CD1c-positive myeloid dendritic cell (primary cell): ENCODE results near the gene GDF10.

Experiments
- DNase-seq: peaks from one replicate; pipeline ENCODE4 v3.0.0-alpha.2; 2016; ENCODE audit errors: extremely low spot score

The GDF10 gene

DNA sequence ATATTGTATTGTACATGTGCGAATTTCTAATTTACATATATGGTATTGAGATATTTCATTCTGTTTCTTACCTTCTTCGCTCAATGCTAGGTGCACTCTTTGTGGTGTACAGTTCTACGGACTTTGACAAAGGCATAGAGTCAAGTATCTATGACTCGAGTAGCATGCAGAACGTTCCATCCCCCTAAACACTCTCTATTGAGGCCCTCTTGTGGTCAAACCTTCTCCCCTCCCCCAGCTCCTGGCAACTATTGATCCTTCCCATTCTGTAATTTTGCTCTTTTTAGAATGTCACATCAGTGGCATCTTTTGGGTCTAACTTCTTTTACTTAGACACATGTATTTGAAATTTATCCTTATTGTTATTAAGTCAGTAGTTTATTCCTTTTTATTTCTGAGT is 30.7 kb upstream of the GDF10 start:
- DNase-seq = no peak

GRCh38 chr10:47276071-47276470 is 23.9 kb upstream of the GDF10 start:
- DNase-seq = no peak

DNA sequence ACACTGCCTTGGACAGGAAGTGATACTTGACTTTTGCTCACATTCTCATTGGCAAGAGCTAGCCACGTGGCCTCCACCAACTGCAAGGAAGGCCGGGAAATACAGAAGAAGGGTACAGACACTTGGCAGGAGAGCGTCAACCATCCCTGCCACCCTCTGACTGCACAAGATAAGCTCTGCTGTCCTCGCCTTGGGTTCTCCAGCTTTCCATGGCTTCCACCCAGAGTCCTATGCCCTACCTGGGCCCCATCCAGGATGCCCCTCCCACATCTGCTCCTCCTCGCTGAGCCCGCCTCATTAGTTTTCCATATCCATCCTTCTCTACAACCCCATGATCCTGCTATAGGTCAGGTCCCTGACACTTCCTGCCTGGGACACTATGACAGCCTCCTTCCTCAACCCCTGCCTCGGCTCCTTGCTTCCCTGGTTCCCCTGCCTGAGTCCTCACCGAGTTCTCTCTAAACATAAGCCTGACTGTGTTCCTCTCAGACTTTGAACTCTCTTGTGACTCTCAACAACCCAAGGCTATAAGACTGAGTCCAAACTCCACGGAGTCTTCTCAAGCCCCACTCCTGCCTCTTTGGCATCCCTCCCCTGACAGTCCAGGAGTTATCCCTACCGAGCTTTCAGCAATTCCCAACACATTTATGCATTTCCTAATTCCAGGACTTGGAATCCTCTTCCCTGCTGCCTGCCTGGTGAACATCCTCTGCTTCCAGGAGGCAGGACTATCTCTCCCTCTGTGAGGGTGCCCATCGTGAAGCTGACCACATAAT is 23.2 kb upstream of the GDF10 start:
- DNase-seq = no peak

- DNase-seq = no peak
These were observed 22.4 kb upstream of the GDF10 start for GRCh38 chr10:47277352-47278151.

- DNase-seq = no peak
These were observed 21.9 kb upstream of the GDF10 start for GRCh38 chr10:47278152-47278473.

DNA sequence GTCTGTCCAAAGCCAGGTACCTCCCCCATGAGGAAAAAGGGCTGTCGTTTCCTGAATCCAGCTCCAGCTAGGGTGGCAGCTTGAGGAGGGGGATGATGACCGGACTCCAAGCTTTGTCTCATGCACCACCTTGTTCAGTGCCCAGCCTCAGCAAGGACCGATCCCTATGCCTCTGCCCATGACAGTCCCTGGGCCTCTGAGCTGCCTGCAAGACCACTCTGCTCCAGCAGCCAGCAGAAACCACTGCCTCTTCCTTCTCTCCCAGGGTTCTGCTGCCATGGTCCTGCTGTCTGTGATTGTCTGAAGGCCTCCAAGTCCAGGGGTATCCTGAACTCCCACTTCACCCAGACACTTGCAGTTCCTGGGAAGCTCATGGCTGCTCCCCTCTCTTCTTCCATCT is 21.3 kb upstream of the GDF10 start:
- DNase-seq = no peak

- DNase-seq = no peak
These were observed 20.7 kb upstream of the GDF10 start for GRCh38 chr10:47279276-47279675.

- DNase-seq = no peak
These were observed 17.9 kb upstream of the GDF10 start for GRCh38 chr10:47282005-47282656.

- DNase-seq = no peak
These were observed 17.4 kb upstream of the GDF10 start for GRCh38 chr10:47282657-47283018.

DNA sequence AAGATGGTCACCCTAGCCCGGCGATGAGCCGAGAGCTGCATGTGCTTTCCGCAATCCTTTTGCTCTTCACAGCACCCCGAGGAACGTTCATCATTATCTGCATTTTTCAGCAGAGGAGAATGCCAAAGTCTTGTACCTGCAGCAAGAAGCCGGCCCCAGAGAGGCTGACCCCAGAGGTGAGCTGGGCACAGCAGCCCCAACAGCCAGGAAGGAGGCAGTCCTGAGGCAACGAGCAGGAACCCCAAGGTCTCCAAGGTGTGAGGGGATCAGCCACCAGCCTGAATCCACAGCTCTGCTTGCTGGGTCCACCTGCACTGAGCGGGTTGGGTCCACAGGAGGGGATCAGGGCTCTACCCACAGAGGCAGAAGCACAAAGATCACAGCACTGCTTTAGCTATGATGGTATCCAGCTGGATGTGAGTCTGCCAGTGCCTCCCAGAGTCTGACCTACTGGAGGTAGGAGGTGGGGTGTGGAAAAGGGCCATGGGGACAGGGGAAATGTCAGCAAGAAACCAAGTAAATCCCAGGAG is 16.8 kb upstream of the GDF10 start:
- no peak for DNase-seq

GRCh38 chr10:47283848-47284247 is 16.1 kb upstream of the GDF10 start:
- no peak for DNase-seq

GRCh38 chr10:47285381-47286115 is 14.4 kb upstream of the GDF10 start:
- no peak for DNase-seq

GRCh38 chr10:47286116-47286505 is 13.9 kb upstream of the GDF10 start:
- DNase-seq = no peak

GRCh38 chr10:47286591-47287315 is 13.2 kb upstream of the GDF10 start:
- no peak for DNase-seq

DNA sequence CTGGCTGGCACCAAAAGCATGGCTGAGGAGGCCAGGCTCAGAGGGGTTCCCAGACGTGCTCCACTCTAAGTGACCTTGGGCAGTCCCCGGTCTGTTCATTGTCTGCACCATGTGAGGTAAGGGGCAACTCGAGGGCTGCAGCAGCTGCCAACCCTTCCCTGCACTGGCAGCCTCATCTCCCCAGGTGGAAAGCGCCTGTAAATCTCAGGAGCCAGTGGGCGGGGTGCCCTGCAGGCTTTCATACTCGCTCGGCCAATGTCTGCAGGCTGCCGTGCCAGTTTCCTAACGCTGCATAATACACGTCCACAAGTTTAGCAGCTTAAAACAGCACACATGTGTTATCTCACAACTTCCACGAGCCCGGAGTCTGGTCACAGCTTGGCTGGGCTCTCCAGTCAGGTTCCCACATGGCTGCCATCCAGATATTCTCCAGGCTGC is 12.6 kb upstream of the GDF10 start:
- DNase-seq = no peak

DNA sequence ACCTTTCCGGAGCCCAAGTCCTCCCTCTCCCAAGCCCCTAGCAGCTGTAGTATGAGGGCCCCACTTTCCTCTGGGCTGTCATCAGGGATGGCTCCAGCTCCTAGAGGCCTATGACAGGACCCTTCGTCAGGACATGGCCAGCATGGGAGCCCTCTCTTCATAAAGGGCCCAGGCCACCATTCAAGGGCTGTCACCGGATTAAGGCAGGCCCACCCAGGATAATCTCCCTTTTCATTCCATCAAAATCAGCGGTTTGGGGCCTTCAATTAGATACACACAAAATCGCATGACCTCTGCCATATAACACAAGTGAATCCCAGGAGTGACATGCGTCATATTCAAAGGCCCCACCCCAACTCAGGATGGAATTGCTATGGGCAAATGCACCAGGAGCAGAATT is 12.2 kb upstream of the GDF10 start:
- DNase-seq = no peak

DNA sequence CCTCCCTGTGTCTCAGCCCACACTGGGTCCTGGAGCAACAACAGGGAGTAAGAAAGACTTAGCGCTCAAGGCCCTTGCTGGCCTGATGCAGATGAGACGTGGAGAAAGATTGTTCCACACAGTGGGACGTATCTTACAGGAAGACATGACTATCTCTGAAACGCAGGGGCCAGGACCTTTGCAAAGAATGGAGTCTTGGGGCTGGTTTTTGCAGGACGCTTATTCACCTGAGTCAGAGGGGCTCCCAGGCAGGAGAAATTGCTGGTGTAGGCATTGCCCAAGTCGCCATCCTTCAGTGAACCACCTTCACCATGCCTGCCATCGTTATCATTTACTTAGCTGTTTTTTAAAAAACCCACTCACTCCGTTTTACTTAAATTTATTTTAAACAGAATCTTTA is 11.8 kb upstream of the GDF10 start:
- DNase-seq = no peak

- no peak for DNase-seq
These were observed 11.0 kb upstream of the GDF10 start for GRCh38 chr10:47288916-47289495.

GRCh38 chr10:47289921-47290320 is 10.1 kb upstream of the GDF10 start:
- DNase-seq = no peak

- no peak for DNase-seq
These were observed 9.7 kb upstream of the GDF10 start for GRCh38 chr10:47290338-47290737.

- DNase-seq = no peak
These were observed 8.3 kb upstream of the GDF10 start for GRCh38 chr10:47291682-47292081.
